ENCODE data around the gene ACOT8.

DNA sequence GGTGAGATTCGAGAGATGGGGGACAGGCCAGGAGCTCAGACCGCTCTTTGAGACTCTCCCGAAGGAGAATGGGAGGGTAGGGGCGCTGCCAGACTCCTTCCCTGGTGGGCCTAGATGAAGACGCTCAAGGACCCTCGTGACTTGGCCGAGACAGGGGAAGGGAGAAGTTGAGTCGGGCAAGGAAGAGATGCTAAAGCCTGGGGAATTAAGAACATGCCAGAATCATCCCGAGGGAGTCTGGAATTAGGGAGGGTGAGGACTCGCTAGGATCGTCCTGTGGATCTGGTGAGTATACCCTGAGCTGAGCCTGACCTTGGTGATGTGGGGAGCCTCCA is 44.2 kb downstream of the ACOT8 start:
- TF ChIP-seq POLR2A (IDR thresholded peaks at IDR 0.05) (no peak), POLR2AphosphoS5 (IDR thresholded peaks at IDR 0.05) (no peak)
- TF ChIP-seq, protein P1, sequence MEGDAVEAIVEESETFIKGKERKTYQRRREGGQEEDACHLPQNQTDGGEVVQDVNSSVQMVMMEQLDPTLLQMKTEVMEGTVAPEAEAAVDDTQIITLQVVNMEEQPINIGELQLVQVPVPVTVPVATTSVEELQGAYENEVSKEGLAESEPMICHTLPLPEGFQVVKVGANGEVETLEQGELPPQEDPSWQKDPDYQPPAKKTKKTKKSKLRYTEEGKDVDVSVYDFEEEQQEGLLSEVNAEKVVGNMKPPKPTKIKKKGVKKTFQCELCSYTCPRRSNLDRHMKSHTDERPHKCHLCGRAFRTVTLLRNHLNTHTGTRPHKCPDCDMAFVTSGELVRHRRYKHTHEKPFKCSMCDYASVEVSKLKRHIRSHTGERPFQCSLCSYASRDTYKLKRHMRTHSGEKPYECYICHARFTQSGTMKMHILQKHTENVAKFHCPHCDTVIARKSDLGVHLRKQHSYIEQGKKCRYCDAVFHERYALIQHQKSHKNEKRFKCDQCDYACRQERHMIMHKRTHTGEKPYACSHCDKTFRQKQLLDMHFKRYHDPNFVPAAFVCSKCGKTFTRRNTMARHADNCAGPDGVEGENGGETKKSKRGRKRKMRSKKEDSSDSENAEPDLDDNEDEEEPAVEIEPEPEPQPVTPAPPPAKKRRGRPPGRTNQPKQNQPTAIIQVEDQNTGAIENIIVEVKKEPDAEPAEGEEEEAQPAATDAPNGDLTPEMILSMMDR (IDR thresholded peaks at IDR 0.05), result no peak
